ENCODE measurements around the gene PDE8A.

GRCh38 chr15:85157344-85157743 is 175.7 kb downstream of the PDE8A start:
- TF ChIP-seq YY1 (IDR thresholded peaks at IDR 0.05), result no peak
- TF ChIP-seq RXRA (IDR thresholded peaks at IDR 0.05), result no peak
- TF ChIP-seq CTCF (IDR thresholded peaks at IDR 0.05; ENCODE audit: low read depth, low read length, missing input control), result no peak
- TF ChIP-seq TAF1 (conservative IDR thresholded peaks at IDR 0.05), result no peak
- TF ChIP-seq JUND (IDR thresholded peaks at IDR 0.05), result no peak
